HG02884 (cell line): ENCODE results near the gene KAT2B.
A peak's percentile ranks its signal among the peaks of the same experiment; 100 is the strongest.

Experiments
- ATAC-seq: cut with Tn5 transposase; IDR thresholded peaks from one replicate; pipeline ENCODE4 v1.9.1; 2021; ENCODE audit warnings: mild to moderate bottlenecking, moderate library complexity; ENCODE audit not compliant: unreplicated experiment

Gene KAT2B

GRCh38 chr3:20141851-20142250, 101.6 kb downstream of the KAT2B start:
- ATAC-seq, result no peak

- no peak for ATAC-seq
Measured at GRCh38 chr3:20142517-20142916, 102.3 kb downstream of the KAT2B start.

- no peak for ATAC-seq
Measured at GRCh38 chr3:20143519-20143918, 103.3 kb downstream of the KAT2B start.

DNA sequence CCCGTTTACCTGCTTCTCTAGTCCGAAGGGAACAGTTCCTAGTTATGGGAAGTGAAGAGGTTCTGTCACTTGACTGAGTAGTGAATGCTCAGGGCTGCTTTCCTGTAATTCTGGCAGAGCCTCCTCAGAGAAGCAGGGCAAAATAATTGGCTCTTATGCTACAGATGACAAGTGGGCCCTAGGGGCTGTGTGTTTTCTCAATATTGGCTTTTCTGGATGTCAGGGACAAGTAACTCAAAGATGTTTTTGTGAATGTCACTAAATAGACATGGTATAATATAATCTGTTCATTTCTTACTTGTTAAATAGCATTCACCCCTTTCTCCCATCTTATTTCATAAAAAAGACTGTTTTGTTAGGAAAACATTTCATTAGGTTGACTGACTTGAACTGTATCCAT, 105.6 kb downstream of the KAT2B start:
- ATAC-seq, result no peak

DNA sequence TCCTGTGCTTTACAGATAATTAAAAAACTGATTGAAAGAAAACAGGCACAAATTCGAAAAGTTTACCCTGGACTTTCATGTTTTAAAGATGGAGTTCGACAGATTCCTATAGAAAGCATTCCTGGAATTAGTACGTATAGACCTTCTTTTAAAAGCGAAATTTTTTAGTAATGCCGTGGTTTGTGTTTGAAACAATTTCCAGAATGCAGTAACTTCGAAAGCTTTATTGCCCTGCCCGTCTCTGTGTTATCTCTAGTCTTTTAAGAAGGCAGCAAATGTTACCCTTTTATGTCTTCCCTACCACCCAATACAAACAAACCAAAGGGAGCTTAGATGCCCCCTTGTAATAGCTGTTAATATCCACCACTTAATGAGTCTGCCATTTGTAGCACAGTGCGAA, 106.1 kb downstream of the KAT2B start:
- ATAC-seq, result no peak

DNA sequence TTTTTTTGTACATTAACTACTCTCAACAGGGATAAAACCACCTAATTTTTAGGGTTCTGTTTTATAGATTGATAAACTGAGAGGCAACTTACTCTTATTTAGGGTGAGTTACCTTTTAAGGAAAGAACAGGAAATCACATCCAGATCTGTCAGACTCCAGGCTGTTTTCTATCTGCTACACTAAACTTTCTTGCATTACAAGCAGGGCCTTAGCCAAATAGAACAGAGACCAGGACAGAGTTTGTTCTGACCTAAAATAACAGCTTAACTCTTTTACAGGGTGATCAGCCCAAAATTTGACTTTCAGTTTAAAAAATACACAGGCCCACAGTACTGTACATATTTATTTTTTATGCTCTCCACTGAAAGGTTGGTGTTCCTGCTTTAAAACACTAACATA, 107.1 kb downstream of the KAT2B start:
- ATAC-seq, result no peak

DNA sequence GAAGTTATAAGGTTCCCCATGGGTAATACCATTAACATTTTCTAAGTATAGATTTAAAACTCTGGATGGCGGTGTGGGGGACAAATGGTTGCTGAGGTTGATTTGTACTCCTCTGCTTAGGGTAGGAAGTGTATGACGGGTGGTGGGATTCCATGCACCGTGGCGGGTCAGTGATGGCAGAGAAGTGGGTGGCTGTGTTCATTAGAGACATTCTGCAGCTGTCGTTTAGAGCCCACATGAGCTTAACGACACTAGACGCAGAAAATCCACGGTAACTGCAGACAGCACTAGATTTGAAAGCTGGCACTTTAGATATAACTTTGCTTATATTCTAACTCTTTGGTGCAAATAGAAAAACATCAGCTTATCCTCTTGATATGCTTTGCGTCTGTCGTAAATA, 108.2 kb downstream of the KAT2B start:
- no peak for ATAC-seq

DNA sequence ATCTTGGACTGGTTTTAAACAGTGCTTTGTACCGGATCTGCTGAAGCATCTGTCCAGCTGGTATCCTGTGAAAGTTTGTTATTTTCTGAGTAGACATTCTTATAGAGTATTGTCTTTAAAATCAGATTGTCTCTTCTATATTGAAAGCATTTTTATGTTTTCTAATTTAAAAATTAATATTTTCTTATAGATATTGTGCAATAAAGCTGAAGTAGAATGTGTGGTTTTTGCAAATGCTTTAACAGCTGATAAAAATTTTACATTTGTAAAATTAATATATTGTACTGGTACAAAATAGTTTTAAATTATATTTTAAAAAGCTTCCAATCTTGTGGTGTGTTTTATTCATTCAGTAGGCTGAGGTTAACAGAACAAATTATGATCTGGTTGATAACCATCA, 113.8 kb downstream of the KAT2B start:
- ATAC-seq, result no peak

GRCh38 chr3:20154928-20155327, 114.7 kb downstream of the KAT2B start:
- ATAC-seq, result no peak

DNA sequence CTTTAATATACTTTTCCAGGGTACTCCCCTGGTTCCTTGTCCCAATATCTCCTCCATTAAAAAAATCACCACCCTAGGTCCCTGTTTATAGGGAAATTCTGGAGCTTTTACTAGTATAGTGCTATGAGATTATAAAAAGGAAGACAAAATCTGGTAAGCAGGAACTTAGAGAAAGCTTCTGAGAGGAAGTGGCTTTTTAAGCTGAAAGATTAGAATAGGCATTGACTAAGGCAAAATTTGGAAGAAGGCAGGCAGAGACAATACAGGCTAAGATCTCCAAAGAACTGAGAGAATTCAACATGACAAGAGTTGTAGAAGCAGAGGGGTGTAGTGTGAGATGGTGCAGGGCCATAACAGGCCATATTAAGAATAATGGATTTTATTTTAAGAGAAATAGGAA, 120.0 kb downstream of the KAT2B start:
- ATAC-seq, result no peak

GRCh38 chr3:20161714-20162113, 121.5 kb downstream of the KAT2B start:
- ATAC-seq, result no peak

- ATAC-seq, result no peak
Measured at GRCh38 chr3:20173844-20174410, 133.7 kb downstream of the KAT2B start.

DNA sequence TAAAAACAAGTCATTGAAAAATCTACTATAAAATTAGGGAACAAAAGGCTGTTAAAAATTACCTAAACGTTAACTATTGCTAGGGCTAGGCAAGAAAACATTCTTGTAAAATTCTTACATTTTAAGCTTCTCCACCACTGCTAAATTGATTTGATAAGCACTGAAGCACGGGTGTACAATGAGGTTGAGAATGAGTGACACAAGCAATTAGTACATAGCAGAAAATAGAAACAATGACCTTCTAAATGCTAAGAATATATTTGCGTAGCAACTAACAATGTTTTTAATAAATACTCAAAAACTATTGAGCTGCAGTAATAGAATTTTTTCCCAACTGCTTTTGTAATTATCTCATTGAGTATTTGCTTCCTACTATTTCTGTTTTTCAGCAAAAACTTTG, 141.0 kb downstream of the KAT2B start:
- no peak for ATAC-seq

DNA sequence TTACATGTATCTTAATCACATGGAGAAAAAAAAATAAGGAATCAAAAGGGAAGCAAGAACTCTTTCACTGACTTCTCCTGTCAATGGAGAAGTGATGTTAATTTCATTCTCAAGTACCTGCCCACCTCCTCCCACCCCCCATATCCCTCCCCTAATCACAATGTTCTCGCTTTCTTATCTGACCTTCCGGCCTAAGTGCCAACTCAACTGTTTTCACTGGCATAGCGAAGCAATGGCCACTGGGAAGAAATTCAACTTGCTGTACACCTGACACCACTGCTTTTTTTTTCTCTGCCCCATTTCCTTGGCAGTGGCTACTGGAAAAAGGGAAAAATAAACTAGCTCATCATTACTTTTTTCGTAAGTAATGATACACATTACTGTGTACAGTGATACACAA, 142.0 kb downstream of the KAT2B start:
- no peak for ATAC-seq

DNA sequence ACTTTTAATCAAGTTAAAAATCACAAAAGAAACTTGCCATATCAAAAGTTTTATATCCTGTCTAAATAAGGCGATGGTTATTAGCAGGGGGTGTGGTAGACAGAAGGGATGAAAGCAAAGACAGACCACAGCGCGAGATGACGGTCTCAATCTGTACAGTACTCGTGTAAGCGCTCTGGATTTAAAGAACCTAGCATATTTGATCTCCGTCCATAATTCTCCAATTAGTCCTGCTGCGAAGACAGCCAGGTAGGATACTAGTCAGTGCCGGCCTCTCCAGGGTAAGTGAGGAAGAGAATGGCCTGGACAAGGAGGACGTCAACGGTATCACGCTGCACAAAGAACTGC, 145.1 kb downstream of the KAT2B start:
- no peak for ATAC-seq

GRCh38 chr3:20185679-20186599, 145.7 kb downstream of the KAT2B start, which contains the start of gene SGO1:
SGO1 (minus strand) TSS chr3:20186206; CDS start chr3:20184027, 2,179 bp downstream.
- ATAC-seq, result peak; percentile 94

GRCh38 chr3:20186600-20187004, 146.4 kb downstream of the KAT2B start:
- ATAC-seq, result peak; percentile 2

DNA sequence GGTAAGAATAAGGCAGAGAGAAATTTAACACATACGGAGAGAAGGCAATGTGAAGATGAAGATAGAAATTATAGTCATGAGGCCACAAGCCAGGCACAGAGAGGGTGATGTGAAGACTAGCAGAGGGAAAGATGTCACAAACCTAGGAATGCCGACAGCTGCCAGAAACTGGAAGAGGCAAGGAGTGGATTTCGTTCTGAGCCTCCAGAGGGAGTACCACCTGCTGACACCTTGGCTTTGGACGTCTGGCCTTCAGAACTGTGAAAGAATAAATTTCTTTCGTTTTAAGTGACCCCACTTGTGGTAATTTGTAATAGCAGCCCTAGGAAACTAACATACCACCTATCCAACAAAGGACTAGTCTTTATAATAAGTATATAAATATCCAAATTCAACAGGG, 150.7 kb downstream of the KAT2B start:
- ATAC-seq, result no peak

DNA sequence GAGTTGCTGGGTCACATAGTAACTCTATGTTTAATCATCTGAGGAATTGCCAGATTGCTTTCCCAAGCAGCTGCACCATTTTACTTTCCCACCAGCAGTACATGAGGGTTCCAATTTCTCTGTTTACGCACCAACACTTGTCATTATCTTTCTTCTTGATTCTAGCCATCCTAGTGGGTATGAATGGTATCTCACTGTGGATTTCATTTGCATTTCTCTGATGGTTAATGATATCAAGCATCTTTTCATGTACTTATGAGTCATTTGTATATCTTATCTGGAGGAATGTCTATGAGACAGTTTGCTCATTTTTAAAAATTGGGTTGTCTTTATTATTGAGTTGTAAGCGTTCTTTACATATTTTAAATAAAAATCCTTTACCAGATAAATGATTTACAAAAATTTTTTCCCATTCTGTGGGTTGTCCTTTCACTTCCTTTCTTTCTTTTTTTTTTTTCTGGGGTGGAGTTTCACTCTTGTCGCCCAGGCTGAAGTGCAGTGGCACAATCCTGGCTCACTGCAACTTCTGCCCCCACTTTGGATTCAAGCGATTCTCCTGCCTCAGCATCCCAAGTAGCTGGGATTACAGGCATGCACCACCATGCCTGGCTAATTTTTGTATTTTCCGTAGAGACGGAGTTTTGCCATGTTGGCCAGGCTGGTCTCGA, 154.7 kb downstream of the KAT2B start:
- ATAC-seq, result no peak

DNA sequence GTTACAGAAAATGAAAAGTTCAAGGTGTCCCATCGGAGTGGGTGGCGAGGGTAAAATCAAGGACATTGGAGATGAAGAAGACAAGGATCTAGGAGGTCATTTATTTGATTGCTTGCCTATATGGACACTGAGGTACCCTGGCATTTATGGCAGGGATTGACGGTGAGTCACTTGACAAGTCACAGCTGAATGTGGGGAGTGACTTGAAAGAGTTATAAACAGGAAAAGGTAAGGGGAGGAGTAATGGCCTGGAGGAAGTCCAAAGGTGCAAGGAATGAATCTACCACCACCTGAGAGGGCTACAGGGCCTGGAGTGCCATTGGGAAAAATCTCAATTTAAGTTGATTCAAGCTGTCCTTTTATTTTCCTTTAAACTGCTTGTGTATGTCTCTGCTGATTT, 157.5 kb downstream of the KAT2B start:
- ATAC-seq, result no peak

- ATAC-seq, result no peak
Measured at GRCh38 chr3:20201143-20201542, 160.9 kb downstream of the KAT2B start.
